ENCODE data around the gene STIL.

DNA sequence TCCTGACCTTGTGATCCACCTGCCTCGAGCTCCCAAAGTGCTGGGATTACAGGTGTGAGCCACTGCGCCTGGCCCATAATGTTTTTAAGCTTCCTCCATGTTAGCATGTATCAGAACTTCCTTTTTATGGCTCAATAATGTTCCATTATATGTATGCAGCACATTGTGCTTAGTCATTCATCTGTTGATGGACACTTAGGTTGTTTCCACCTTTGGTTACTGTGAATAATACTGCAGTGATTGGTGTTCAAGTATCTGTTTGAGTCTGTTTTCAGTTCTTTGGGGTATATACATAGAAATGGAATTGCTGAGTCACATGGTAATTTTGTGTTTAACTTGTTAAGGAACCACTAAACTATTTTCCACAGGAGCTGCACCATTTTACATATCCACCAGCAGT is 37.4 kb upstream of the STIL start:
- TF ChIP-seq, protein P1, sequence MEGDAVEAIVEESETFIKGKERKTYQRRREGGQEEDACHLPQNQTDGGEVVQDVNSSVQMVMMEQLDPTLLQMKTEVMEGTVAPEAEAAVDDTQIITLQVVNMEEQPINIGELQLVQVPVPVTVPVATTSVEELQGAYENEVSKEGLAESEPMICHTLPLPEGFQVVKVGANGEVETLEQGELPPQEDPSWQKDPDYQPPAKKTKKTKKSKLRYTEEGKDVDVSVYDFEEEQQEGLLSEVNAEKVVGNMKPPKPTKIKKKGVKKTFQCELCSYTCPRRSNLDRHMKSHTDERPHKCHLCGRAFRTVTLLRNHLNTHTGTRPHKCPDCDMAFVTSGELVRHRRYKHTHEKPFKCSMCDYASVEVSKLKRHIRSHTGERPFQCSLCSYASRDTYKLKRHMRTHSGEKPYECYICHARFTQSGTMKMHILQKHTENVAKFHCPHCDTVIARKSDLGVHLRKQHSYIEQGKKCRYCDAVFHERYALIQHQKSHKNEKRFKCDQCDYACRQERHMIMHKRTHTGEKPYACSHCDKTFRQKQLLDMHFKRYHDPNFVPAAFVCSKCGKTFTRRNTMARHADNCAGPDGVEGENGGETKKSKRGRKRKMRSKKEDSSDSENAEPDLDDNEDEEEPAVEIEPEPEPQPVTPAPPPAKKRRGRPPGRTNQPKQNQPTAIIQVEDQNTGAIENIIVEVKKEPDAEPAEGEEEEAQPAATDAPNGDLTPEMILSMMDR (IDR thresholded peaks at IDR 0.05; ENCODE audit: low read length), result no peak
- TF ChIP-seq EZH2 (IDR thresholded peaks at IDR 0.05; ENCODE audit: borderline replicate concordance, low read length), result no peak

All from OCI-LY1 (cell line).